Measurements from ENCODE around the gene LTK. TPM values are rescaled to one million over a fixed set of nuclear protein-coding genes. Genes with fewer than 3 reads are reported as not detected.

LTK gene
- total RNA-seq, 2 experiments from 2014 or later: 1.6 to 1.9 TPM

DNA sequence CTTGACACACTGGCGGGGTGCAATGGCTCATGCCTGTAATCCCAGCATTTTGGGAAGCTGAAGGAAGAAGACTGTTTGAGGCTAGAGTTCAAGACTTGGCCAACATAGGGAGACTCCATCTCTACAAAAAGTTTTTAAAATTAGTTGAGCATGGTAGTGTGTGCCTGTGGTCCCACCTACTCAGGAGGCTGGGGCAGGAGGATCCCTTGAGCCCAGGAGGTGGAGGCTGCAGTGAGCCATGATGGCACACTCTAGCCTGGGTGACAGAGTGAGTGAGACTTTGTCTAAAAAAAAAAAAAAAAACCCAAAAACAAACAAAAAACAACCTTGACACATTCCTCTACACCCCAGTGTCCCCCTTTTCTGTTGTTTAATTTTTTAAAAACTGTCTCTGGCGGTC lies 24.0 kb downstream of the LTK start:
- peaks cover 24% of the 10 kb centered on the region for H3K27me3 Mint-ChIP-seq
- peaks cover 26% of the 10 kb centered on the region for H3K4me1 Mint-ChIP-seq
- POLR2A ChIA-PET: interaction anchor here (0.7 kb wide), 1 partner anchor 37 kb away, joined by 5 read pairs; no protein-coding TSS in a partner anchor
- H3K9me3 Mint-ChIP-seq: no peaks in the 10 kb centered on the region
- H3K36me3 Mint-ChIP-seq: peaks cover 2% of the 10 kb centered on the region
- DNase-seq (no peak), ATAC-seq (ENCODE audit: low read depth) (no peak)
- no peak overlapping the region for H3K27ac Mint-ChIP-seq
- H3K4me3 Mint-ChIP-seq: no peak overlapping the region

DNA sequence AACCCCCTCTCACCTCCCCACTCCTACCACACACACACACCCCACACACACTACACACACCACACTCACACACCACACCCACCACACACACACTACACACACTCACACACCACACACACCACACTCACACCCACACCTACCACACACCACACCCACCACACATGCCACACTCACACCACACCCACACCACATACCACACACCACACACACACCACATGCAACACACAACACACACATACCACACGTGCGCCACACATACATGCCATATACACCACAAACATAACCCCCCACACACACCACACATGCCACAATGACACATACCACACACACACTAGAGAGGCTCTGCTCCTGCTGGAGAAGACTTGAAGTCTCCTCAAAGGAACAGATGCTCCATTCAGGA lies 25.8 kb downstream of the LTK start:
- DNase-seq (no peak), ATAC-seq (ENCODE audit: low read depth) (no peak)
- Mint-ChIP-seq H3K36me3 (peaks cover 6% of the 10 kb centered on the region), H3K27me3 (peaks cover 19% of the 10 kb centered on the region), H3K27ac (peak overlapping the region; percentile 63), H3K4me1 (peaks cover 37% of the 10 kb centered on the region), H3K9me3 (no peaks in the 10 kb centered on the region), H3K4me3 (peak overlapping the region; percentile 44)
- POLR2A ChIA-PET: no interaction called here

DNA sequence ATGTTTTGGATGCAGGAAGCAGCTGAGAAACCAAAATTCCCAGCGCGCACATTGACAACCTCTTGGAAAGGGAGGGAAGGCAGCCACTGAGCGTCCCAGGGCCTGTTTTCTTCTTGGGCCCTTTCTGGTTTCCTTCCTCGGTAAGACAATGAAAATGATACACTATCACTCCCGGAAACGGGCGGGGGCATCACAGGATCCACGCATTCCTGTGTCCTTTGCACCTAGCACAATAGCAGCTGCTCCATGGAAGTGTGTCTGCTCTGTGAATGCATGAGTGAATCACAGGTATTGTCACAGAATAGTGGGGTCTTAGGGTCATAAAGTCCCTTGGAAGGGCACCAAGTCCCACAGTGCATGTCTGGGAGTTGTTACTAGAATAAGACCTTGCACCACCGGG lies 26.2 kb downstream of the LTK start:
- DNase-seq (no peak), ATAC-seq (ENCODE audit: low read depth) (no peak)
- Mint-ChIP-seq H3K36me3 (peaks cover 9% of the 10 kb centered on the region), H3K4me1 (peaks cover 35% of the 10 kb centered on the region), H3K27ac (no peak overlapping the region), H3K27me3 (peaks cover 15% of the 10 kb centered on the region), H3K9me3 (no peaks in the 10 kb centered on the region), H3K4me3 (no peak overlapping the region)
- POLR2A ChIA-PET: no interaction called here

DNA sequence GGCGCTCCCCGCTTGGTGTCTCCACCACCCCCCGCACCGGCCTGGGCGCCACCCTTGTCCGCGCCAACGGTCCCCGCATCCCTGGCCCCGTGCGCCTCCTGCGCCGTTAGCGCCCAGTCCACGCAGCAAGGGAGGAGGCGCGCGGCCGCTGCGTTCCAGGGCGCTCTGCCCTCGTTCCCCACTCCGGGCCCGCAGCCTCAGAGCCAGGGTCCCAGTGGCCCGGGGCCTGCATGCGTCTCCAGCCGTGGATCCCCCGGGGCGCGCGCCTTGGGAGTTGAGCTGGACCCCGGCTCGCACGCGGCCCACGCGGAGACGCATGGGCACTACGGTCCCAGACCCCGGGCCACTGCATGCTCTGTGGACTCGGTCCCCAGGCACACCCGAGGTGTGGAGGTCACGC lies 27.3 kb downstream of the LTK start:
- Mint-ChIP-seq H3K4me3 (no peak overlapping the region), H3K36me3 (peaks cover 16% of the 10 kb centered on the region), H3K27ac (no peak overlapping the region), H3K9me3 (no peaks in the 10 kb centered on the region), H3K27me3 (peaks cover 4% of the 10 kb centered on the region), H3K4me1 (peaks cover 30% of the 10 kb centered on the region)
- DNase-seq (no peak), ATAC-seq (ENCODE audit: low read depth) (no peak)
- POLR2A ChIA-PET: no interaction called here

DNA sequence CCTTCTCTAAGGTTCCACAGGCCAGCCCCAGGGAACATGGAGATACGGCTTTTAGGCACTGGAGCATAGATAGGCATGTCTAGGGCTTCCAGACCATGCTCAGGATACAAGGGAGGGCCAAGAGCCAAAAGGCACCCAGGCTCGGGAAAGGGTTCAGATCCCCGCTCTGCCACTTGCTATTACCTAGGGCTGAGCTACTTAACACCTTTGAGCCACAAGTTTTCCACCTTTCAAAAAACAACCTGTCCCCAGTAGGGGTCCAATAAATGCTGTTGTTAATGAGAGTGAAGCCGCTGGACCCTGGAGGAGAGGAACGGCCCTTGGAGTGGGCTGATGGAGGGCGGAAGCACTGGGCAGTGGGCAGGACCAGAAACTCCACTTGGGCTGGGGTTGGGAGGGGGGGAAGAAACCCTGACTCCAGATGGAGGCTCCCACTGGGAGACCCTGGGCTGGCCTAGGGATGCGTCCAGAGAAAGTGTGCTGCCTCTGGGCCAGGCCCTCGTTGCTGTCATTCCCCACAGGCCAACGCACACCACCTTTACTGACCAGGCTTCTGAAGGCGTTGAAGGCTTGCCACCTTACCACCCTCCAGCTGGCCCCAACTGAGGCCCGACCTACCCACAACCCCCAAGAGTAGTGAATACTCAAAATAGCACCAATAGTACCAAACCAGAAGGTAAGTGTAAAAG lies 28.5 kb downstream of the LTK start:
- peaks cover 3% of the 10 kb centered on the region for H3K27me3 Mint-ChIP-seq
- H3K36me3 Mint-ChIP-seq: peaks cover 24% of the 10 kb centered on the region
- peaks cover 20% of the 10 kb centered on the region for H3K4me1 Mint-ChIP-seq
- POLR2A ChIA-PET: no interaction called here
- H3K4me3 Mint-ChIP-seq: no peak overlapping the region
- no peak for DNase-seq
- H3K9me3 Mint-ChIP-seq: no peaks in the 10 kb centered on the region
- ATAC-seq (ENCODE audit: low read depth): no peak
- no peak overlapping the region for H3K27ac Mint-ChIP-seq

DNA sequence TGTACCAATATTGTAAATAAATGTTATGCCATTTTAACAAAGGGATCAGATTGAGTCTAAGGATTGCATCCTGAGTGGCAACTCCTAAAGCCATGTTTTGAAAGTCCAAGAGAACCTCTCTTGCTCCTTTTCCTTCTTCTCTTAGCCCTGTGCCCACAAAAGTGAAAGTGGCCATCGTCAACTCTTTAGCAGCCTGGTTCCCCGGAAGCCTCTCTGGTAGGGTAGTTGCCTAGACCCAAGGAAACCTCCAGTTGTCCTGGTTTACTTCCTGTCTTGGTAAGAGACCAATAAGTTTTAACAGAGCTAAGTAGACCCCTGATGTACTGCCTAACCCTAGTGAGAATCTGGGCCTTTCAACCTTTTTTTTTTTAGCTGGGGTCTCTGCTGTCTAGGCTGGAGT lies 30.1 kb downstream of the LTK start:
- H3K27ac Mint-ChIP-seq: peak overlapping the region; percentile 71
- no peaks in the 10 kb centered on the region for H3K9me3 Mint-ChIP-seq
- ATAC-seq (ENCODE audit: low read depth) (peak; percentile 74), DNase-seq (no peak)
- H3K4me1 Mint-ChIP-seq: peaks cover 20% of the 10 kb centered on the region
- peaks cover 3% of the 10 kb centered on the region for H3K27me3 Mint-ChIP-seq
- POLR2A ChIA-PET: no interaction called here
- peaks cover 31% of the 10 kb centered on the region for H3K36me3 Mint-ChIP-seq
- H3K4me3 Mint-ChIP-seq: peak overlapping the region; percentile 71

DNA sequence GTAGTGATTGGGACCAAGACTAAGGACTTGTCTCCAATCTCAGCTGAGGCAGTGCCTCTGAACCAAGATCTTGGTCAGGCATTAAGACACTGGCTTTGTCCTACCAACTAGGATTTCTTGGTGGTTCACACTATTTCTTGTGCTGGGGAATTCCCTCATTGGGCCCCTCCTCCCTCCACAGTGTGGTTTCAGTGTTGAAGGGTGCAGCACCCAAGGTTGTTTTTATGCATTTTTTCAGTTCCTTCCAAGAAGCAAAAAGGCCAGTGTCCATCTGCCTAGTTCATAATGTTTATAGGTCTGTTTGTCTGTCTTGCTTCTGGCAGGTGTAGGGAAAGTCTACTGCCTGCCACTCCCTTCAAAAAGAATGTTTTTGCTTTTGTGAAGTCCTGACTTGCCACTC lies 30.5 kb downstream of the LTK start:
- DNase-seq (peak; percentile 39), ATAC-seq (ENCODE audit: low read depth) (peak; percentile 69)
- H3K27me3 Mint-ChIP-seq: peaks cover 3% of the 10 kb centered on the region
- H3K4me1 Mint-ChIP-seq: peaks cover 20% of the 10 kb centered on the region
- peaks cover 31% of the 10 kb centered on the region for H3K36me3 Mint-ChIP-seq
- peak overlapping the region; percentile 71 for H3K27ac Mint-ChIP-seq
- no peaks in the 10 kb centered on the region for H3K9me3 Mint-ChIP-seq
- POLR2A ChIA-PET: interaction anchor here (0.6 to 1.4 kb wide), 2 partner anchors 61 to 214 kb away, joined by 4 to 5 read pairs; partner anchors contain the start of gene RPAP1
- H3K4me3 Mint-ChIP-seq: peak overlapping the region; percentile 71

DNA sequence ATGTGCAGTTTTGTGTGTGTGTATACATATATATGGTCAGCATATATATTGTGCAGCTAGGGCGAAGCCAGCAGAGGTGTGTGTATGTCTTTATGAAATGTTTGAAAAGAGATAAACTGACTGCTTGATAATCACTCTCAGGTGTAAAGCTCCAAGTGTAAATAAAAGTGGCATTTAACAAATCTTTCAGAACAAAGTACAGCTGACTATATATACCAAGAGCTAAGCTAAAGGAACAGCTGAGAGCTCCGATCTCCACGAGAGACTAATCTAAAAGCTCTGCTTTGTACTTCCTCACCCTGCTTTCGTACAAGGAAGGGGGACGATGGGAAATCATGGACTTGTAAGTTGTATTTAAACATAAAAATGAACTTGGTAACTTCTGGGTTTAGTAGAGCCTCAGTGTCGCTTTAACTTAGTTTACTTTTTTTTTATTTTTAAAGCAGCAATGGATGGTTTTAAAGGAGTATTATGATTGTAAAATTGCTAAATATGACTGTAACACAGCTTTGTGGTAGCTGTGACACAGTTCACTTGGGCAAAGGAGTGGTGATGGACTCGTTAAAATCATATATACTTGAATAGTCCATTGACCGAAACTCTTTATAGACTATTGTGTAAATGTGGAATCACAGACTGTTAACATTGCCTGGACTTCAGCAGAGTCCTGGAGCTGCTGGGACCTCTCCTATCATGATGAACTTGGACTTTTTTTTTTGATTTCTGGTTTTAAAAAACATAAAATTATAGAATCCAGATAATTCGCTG lies 31.3 kb downstream of the LTK start:
- no peak for ATAC-seq (ENCODE audit: low read depth)
- peaks cover 3% of the 10 kb centered on the region for H3K27me3 Mint-ChIP-seq
- peaks cover 32% of the 10 kb centered on the region for H3K36me3 Mint-ChIP-seq
- no peaks in the 10 kb centered on the region for H3K9me3 Mint-ChIP-seq
- H3K27ac Mint-ChIP-seq: no peak overlapping the region
- DNase-seq: no peak
- POLR2A ChIA-PET: interaction anchor here (0.6 to 1.4 kb wide), 3 partner anchors 62 to 215 kb away, joined by 3 to 5 read pairs (median 4); partner anchors contain the start of gene RPAP1
- H3K4me3 Mint-ChIP-seq: peak overlapping the region; percentile 71
- H3K4me1 Mint-ChIP-seq: peaks cover 15% of the 10 kb centered on the region

DNA sequence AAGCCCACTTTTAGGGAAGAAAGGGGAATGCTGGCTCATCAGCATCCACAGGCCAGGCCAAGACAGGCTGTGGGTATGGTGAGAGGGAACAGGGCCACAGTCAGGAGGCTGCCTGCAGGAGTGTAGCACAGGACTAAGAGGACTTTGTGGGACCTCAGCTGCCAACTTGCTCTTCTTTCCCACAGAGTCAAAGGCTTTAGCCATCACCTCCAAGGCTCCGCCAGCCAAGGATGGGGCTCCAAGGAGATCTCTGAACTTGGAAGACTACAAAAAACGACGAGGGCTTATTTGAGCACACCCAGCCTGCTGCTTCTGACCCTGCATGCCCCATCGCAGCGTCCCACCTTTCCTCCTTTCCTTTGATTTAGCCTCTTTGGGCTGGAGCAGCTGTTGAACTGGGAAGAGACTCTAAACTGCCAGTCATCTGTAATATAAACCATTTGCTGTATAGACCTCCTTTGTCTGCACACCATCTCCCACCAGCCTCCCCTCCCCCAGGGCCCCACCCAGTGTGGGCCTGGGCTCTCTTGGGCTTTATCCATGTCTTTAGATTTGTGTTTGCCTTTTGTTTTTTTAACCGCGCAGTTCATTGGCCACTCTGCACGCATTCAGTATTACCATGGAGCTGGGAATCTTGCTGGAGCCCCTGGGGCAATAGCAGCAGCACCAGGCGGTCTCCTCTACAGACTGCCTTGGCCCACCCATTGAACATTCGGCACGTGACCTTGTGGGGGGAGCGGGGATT lies 33.1 kb downstream of the LTK start:
- POLR2A ChIA-PET: no interaction called here
- H3K9me3 Mint-ChIP-seq: no peaks in the 10 kb centered on the region
- H3K27me3 Mint-ChIP-seq: no peaks in the 10 kb centered on the region
- H3K4me3 Mint-ChIP-seq: no peak overlapping the region
- H3K36me3 Mint-ChIP-seq: peaks cover 36% of the 10 kb centered on the region
- ATAC-seq (ENCODE audit: low read depth) (no peak), DNase-seq (peak; percentile 4)
- H3K4me1 Mint-ChIP-seq: peaks cover 15% of the 10 kb centered on the region
- no peak overlapping the region for H3K27ac Mint-ChIP-seq

DNA sequence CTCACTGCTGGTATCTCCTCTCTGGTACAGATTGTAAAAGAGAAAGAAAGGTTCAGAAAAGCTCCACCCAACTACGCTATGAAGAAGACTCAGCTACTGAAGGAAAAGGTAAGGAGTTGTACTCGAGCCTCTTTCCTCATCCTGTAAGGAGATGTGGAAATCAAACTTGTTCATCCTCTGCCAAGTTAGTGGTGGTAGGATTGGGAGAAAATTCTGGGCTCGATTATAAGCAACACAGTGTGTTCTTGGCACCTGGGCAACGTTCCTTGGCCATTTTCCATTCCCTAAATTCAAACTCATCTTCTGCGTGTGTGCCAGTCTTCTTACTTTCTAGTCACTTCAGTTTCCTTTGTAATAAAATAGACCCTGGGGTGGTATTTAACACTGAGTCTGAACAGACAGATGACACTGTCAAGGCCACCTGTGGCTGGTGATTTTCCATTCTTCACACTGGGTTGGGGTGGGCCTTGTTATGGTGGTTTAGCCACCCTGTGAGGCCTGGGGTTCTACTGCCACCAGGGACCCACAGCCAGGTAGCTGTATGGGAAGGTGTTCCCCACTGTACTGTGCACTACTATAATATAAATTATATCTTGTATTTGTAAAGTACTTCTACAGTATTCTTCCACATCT lies 37.1 kb downstream of the LTK start:
- ATAC-seq (ENCODE audit: low read depth) (no peak), DNase-seq (no peak)
- POLR2A ChIA-PET: no interaction called here
- peaks cover 26% of the 10 kb centered on the region for H3K36me3 Mint-ChIP-seq
- no peaks in the 10 kb centered on the region for H3K9me3 Mint-ChIP-seq
- peaks cover 3% of the 10 kb centered on the region for H3K4me1 Mint-ChIP-seq
- no peaks in the 10 kb centered on the region for H3K27me3 Mint-ChIP-seq
- no peak overlapping the region for H3K4me3 Mint-ChIP-seq
- H3K27ac Mint-ChIP-seq: no peak overlapping the region

DNA sequence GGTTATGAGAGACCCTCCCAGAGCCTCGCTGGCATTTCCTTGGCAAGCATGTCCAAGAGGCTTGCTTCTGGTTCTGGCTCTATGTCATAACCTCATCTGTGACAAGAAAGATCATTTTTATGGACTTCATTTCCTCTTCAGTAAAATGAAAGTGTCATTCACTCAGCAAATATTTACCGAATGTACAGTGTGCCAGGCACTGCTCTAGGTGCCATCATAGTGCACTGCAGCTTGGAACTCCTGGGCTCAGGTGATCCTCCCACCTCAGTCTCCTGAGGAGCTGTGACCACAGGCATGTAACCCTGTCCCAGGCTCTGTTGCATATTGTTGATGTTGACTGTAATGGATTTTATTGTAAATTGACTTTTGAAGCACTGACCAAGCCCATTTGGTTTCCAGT lies 38.7 kb downstream of the LTK start:
- ATAC-seq (ENCODE audit: low read depth) (no peak), DNase-seq (no peak)
- H3K4me1 Mint-ChIP-seq: peaks cover 3% of the 10 kb centered on the region
- no peaks in the 10 kb centered on the region for H3K9me3 Mint-ChIP-seq
- H3K27me3 Mint-ChIP-seq: no peaks in the 10 kb centered on the region
- POLR2A ChIA-PET: no interaction called here
- H3K4me3 Mint-ChIP-seq: no peak overlapping the region
- no peak overlapping the region for H3K27ac Mint-ChIP-seq
- peaks cover 16% of the 10 kb centered on the region for H3K36me3 Mint-ChIP-seq

DNA sequence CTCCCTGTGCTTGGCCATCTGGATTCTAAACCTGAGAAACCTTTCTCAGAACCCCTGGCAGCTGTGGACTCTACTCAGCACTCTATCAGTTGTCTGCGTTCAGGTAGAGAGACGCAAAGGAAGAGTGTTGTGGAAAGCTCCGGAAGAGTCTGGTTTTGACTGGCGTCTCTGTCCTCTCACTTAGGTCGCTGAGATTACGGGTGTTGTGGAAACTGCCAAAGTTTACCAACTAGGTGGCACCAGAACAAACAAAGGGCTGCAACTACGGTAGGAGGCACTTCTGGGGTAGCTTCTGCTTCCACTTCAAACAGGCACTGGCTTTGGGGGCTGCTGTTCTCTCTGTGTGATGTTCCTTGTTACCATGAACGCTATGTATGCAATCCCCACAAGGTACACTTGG lies 39.2 kb downstream of the LTK start:
- no peaks in the 10 kb centered on the region for H3K9me3 Mint-ChIP-seq
- H3K4me3 Mint-ChIP-seq: no peak overlapping the region
- H3K4me1 Mint-ChIP-seq: peaks cover 3% of the 10 kb centered on the region
- H3K27me3 Mint-ChIP-seq: no peaks in the 10 kb centered on the region
- no peak overlapping the region for H3K27ac Mint-ChIP-seq
- POLR2A ChIA-PET: interaction anchor here (0.6 kb wide), 1 partner anchor 36 kb away, joined by 3 read pairs; no protein-coding TSS in a partner anchor
- peaks cover 20% of the 10 kb centered on the region for H3K36me3 Mint-ChIP-seq
- no peak for ATAC-seq (ENCODE audit: low read depth)
- DNase-seq: no peak

DNA sequence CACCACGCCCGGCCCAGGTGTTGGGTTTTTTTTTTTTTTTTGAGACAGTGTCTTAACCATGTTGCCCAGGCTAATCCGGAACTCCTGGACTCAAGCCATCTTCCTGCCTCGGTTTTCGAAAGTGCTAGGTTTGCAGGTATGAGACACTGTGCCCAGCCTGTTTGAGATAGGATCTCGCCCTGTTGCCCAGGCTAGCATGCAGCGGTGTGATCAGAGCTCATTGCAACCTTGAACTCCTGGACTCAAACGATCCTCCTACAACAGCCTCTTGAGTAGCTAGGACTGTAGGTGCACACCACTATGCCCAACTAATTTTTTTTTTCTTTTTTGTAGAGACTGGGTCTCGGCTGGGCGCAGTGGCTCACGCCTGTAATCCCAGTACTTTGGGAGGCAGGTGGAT lies 40.2 kb downstream of the LTK start:
- POLR2A ChIA-PET: interaction anchor here (0.8 kb wide), 1 partner anchor 21 kb away, joined by 4 read pairs; no protein-coding TSS in a partner anchor
- H3K4me1 Mint-ChIP-seq: peaks cover 3% of the 10 kb centered on the region

More for the DNA sequence above, 40.2 kb downstream of the LTK start:
- Mint-ChIP-seq H3K4me3 (no peak overlapping the region), H3K27ac (no peak overlapping the region), H3K27me3 (no peaks in the 10 kb centered on the region), H3K9me3 (no peaks in the 10 kb centered on the region), H3K36me3 (peaks cover 15% of the 10 kb centered on the region)
- ATAC-seq (ENCODE audit: low read depth) (no peak), DNase-seq (no peak)
